Endodermal cell (in vitro differentiated cells): Measurements from ENCODE around the gene HSPA1B. TPM values are rescaled to one million over a fixed set of nuclear protein-coding genes. Genes with fewer than 3 reads are reported as not detected.
"Not testable (repeated sequence)": the region's sequence is repeated elsewhere in the genome, so short reads cannot be mapped to it uniquely, and the experiment has no call there.

ENCODE experiments used
- DNase-seq: peaks from one replicate; pipeline ENCODE4 v3.0.0-alpha.2; 2017
- H3K27ac ChIP-seq: 2 replicates; pipeline ENCODE4 v1.5.1; 2013; ENCODE audit warnings: mild to moderate bottlenecking, low read depth, low read length, moderate library complexity
- H3K27me3 ChIP-seq: 2 replicates; pipeline ENCODE4 v1.6.1; 2013; ENCODE audit warnings: mild to moderate bottlenecking, low read length, moderate library complexity; ENCODE audit not compliant: insufficient read depth, control insufficient read depth, poor library complexity, severe bottlenecking
- H3K36me3 ChIP-seq: 2 replicates; pipeline ENCODE4 v1.7.0; 2013; ENCODE audit warnings: mild to moderate bottlenecking, low read length, moderate library complexity; ENCODE audit not compliant: control insufficient read depth, insufficient read depth
- H3K4me1 ChIP-seq: one replicate; pipeline ENCODE4 v1.7.0; 2013; ENCODE audit warnings: low read length; ENCODE audit not compliant: control insufficient read depth, insufficient read depth
- H3K4me3 ChIP-seq: 2 replicates; pipeline ENCODE4 v1.5.1; 2013; ENCODE audit warnings: mild to moderate bottlenecking, low read length, moderate library complexity
- H3K9ac ChIP-seq: 2 replicates; pipeline ENCODE4 v1.6.1; 2013; ENCODE audit warnings: mild to moderate bottlenecking, low read length, moderate library complexity; ENCODE audit not compliant: poor library complexity, severe bottlenecking; ENCODE audit errors: extremely low read depth
- H3K9me3 ChIP-seq: 2 replicates; pipeline ENCODE4 v1.6.1; 2013; ENCODE audit warnings: mild to moderate bottlenecking, low read length, moderate library complexity; ENCODE audit not compliant: control insufficient read depth
- H3K27ac Mint-ChIP-seq: 2 replicates; pipeline ENCODE4 v1.8.0; 2020; ENCODE audit warnings: mixed read lengths
- H3K27me3 Mint-ChIP-seq: 2 replicates; pipeline ENCODE4 v1.8.0; 2021; ENCODE audit warnings: mild to moderate bottlenecking, mixed read lengths; ENCODE audit not compliant: insufficient read depth
- H3K36me3 Mint-ChIP-seq: 2 replicates; pipeline ENCODE4 v1.8.0; 2020; ENCODE audit warnings: low read depth, mixed read lengths
- H3K4me1 Mint-ChIP-seq: 2 replicates; pipeline ENCODE4 v1.8.0; 2020; ENCODE audit warnings: mixed read lengths
- H3K4me3 Mint-ChIP-seq: 2 replicates; pipeline ENCODE4 v1.8.0; 2020; ENCODE audit warnings: mild to moderate bottlenecking, moderate library complexity, mixed read lengths
- H3K9me3 Mint-ChIP-seq: 2 replicates; pipeline ENCODE4 v1.8.0; 2020; ENCODE audit warnings: mild to moderate bottlenecking, mixed read lengths
- WGBS, 2 experiments: methylation state at CpG; one replicate each; pipeline versions ENCODE4 v1.1.5 to v1.1.7; 2013; ENCODE audit warnings: missing lambda C conversion rate in 2 of 2, mixed read lengths in 1 of 2; ENCODE audit not compliant: insufficient coverage in 1 of 2, insufficient read length in 1 of 2; 5-methylcytosine and 5-hydroxymethylcytosine counted together
- total RNA-seq, 2 donors: library from RNA; stranded (reverse); fragmentation: NEBNext Ultra II Directional in 1 of 2; extraction: Animal tissue kit (Norgen Biotek cat#: 25700) in 1 of 2; gene quantifications; 2 replicates in 1 of 2; 3 replicates in 1 of 2; pipeline ENCODE4 v1.2.1, GENCODE V29; 2021
- TF ChIP-seq, protein P1 (sequence below): fragments of 200-600 bp; sonication (generic); conservative IDR thresholded peaks from 2 replicates; pipeline ENCODE4 v1.5.0; 2021; ENCODE audit warnings: antibody characterized with exemption, mild to moderate bottlenecking

The HSPA1B gene
- total RNA-seq, 2 donors from 2014 or later, result 61.8 to 83.9 TPM

DNA sequence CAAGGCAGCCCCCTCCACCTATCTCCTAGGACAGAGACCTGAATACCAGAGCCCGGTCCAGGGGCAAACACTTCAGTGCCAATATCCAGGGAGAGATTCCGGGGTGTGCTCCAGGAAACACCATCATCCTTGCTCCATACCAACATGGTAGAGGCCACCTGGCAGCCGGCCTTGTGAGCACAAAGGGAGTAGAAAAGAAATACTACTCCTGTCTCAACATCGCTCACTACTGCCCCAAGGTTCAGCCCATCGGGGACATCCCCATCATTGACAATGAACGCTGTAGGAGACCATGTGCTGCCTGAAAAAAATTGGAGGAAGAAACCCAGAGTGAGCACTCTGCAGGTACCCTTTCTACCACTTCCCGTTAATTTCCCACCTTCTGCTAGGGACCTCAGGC lies 33.6 kb downstream of the HSPA1B start:
- no peaks in the 10 kb centered on the region for H3K9me3 ChIP-seq
- H3K27ac Mint-ChIP-seq, result no peak overlapping the region
- no peaks in the 10 kb centered on the region for H3K27me3 ChIP-seq
- H3K27ac ChIP-seq, result no peak overlapping the region
- H3K27me3 Mint-ChIP-seq, result peaks cover 2% of the 10 kb centered on the region
- TF ChIP-seq, protein P1, sequence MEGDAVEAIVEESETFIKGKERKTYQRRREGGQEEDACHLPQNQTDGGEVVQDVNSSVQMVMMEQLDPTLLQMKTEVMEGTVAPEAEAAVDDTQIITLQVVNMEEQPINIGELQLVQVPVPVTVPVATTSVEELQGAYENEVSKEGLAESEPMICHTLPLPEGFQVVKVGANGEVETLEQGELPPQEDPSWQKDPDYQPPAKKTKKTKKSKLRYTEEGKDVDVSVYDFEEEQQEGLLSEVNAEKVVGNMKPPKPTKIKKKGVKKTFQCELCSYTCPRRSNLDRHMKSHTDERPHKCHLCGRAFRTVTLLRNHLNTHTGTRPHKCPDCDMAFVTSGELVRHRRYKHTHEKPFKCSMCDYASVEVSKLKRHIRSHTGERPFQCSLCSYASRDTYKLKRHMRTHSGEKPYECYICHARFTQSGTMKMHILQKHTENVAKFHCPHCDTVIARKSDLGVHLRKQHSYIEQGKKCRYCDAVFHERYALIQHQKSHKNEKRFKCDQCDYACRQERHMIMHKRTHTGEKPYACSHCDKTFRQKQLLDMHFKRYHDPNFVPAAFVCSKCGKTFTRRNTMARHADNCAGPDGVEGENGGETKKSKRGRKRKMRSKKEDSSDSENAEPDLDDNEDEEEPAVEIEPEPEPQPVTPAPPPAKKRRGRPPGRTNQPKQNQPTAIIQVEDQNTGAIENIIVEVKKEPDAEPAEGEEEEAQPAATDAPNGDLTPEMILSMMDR, result no peak
- 96% methylated on average over 5 to 7 of the region's 7 CpGs for WGBS, 2 experiments
- DNase-seq, result no peak
- H3K4me1 Mint-ChIP-seq, result peaks cover 14% of the 10 kb centered on the region
- H3K4me3 Mint-ChIP-seq, result peak overlapping the region; percentile 92
- H3K36me3 ChIP-seq, result peaks cover 35% of the 10 kb centered on the region
- peak overlapping the region; percentile 97 for H3K4me3 ChIP-seq
- H3K9ac ChIP-seq, result no peak overlapping the region
- no peaks in the 10 kb centered on the region for H3K9me3 Mint-ChIP-seq
- H3K36me3 Mint-ChIP-seq, result peaks cover 31% of the 10 kb centered on the region
- no peaks in the 10 kb centered on the region for H3K4me1 ChIP-seq

- Histone ChIP-seq H3K4me1 (no peaks in the 10 kb centered on the region), H3K27ac (no peak overlapping the region), H3K4me3 (peak overlapping the region; percentile 97), H3K27me3 (no peaks in the 10 kb centered on the region), H3K9ac (peak overlapping the region; percentile 76), H3K36me3 (peaks cover 33% of the 10 kb centered on the region), H3K9me3 (no peaks in the 10 kb centered on the region)
- H3K4me1 Mint-ChIP-seq, result peaks cover 14% of the 10 kb centered on the region
- H3K36me3 Mint-ChIP-seq, result peaks cover 27% of the 10 kb centered on the region
- H3K27ac Mint-ChIP-seq, result peak overlapping the region; percentile 97
- no peak for DNase-seq
- no peaks in the 10 kb centered on the region for H3K9me3 Mint-ChIP-seq
- 59 to 73% methylated on average over 8 to 17 of the region's 17 CpGs for WGBS, 2 experiments
- peaks cover 2% of the 10 kb centered on the region for H3K27me3 Mint-ChIP-seq
- TF ChIP-seq, protein P1, result no peak
- H3K4me3 Mint-ChIP-seq, result peak overlapping the region; percentile 92
Measured at GRCh38 chr6:31861919-31862343, 34.4 kb downstream of the HSPA1B start.

- Mint-ChIP-seq H3K27me3 (peaks cover 2% of the 10 kb centered on the region), H3K4me3 (peak within 1 kb of the TSS; percentile 92), H3K36me3 (peaks cover 21% of the 10 kb centered on the region), H3K4me1 (peaks cover 14% of the 10 kb centered on the region), H3K9me3 (no peaks in the 10 kb centered on the region), H3K27ac (peak within 1 kb of the TSS; percentile 97)
- TF ChIP-seq, protein P1, result no peak
- 0 to 1% methylated on average over 21 to 64 of the region's 64 CpGs for WGBS, 2 experiments
- H3K9me3 ChIP-seq, result no peaks in the 10 kb centered on the region
- H3K4me1 ChIP-seq, result no peaks in the 10 kb centered on the region
- no peaks in the 10 kb centered on the region for H3K27me3 ChIP-seq
- DNase-seq, result peak; percentile 100
- peak within 1 kb of the TSS; percentile 76 for H3K9ac ChIP-seq
- peak within 1 kb of the TSS; percentile 97 for H3K4me3 ChIP-seq
- peak within 1 kb of the TSS; percentile 64 for H3K27ac ChIP-seq
- H3K36me3 ChIP-seq, result peaks cover 27% of the 10 kb centered on the region
Measured at GRCh38 chr6:31862344-31863235, 35.1 kb downstream of the HSPA1B start, which contains the start of gene NEU1. TSS of gene NEU1 (minus strand) at chr6:31862821. CDS start at chr6:31862776, 45 bp downstream.

DNA sequence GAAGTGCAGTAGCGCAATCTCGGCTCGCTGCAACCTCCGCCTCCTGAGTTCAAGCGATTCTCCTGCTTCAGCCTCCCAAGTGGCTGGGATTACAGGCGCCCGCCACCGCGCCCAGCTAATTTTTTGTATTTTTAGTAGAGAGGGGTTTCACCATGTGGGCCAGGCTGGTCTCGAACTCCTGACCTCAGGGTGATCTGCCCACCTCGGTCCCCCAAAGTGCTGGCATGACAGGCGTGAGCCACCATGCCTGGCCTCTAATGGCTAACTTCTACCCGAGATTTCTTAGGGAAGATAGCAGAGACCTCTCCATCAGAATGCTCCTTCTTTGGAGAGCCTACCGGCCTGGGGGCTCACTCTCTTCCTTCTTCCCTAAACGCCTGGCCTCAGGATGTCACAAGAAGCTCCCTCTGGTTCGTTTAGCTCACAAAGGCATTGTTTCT lies 36.6 kb downstream of the HSPA1B start:
- Mint-ChIP-seq H3K27ac (peak overlapping the region; percentile 97), H3K36me3 (peaks cover 12% of the 10 kb centered on the region), H3K4me3 (peak overlapping the region; percentile 92), H3K4me1 (peaks cover 14% of the 10 kb centered on the region)
- not testable (repeated sequence) for H3K9me3 ChIP-seq, H3K27me3 ChIP-seq, H3K4me1 ChIP-seq, H3K27me3 Mint-ChIP-seq, H3K9me3 Mint-ChIP-seq, DNase-seq
- Histone ChIP-seq H3K9ac (peak overlapping the region; percentile 60), H3K4me3 (peak overlapping the region; percentile 87), H3K36me3 (peaks cover 14% of the 10 kb centered on the region), H3K27ac (peak overlapping the region; percentile 64)
- WGBS, 2 experiments, result 40 to 65% methylated on average over 7 to 16 of the region's 16 CpGs
